T-cell (primary cell): ENCODE measurements around the gene HIP1. TPM values are rescaled to one million over a fixed set of nuclear protein-coding genes. Genes with fewer than 3 reads are reported as not detected.
"Not testable (repeated sequence)": the region's sequence is repeated elsewhere in the genome, so short reads cannot be mapped to it uniquely, and the experiment has no call there.

Experiments used
- ATAC-seq, 4 experiments: fragments of 200-7000 bp in 3 of 4; fragments of 150-1000 bp in 1 of 4; cut with Tn5 transposase; replicated peaks in 1 of 4; 1 replicate in 3 of 4; 2 replicates in 1 of 4; pipeline ENCODE4 v1.10.0; 2021; ENCODE audit warnings: moderate library complexity in 3 of 4, mild to moderate bottlenecking in 2 of 4, moderate number of reproducible peaks in 1 of 4
- CTCF ChIA-PET, 2 donors: fragments of 300-600 bp; sonication (Branson Sonifier 250); formaldehyde crosslinking; loops; one replicate each; lab custom pipeline; 2022; ENCODE audit warnings: antibody characterized with exemption in 2 of 2; lab: Charles Lee
- POLR2A ChIA-PET, 2 donors: fragments of 300-600 bp; sonication (Branson Sonifier 250); formaldehyde crosslinking; loops; one replicate each; lab custom pipeline; 2022; ENCODE audit warnings: antibody characterized with exemption in 2 of 2; lab: Charles Lee
- DNase-seq, 35 experiments: peaks; one replicate each; pipeline versions ENCODE4 v3.0.0 to v3.0.0-alpha.2; 2013 to 2023
- H3K27ac ChIP-seq: one replicate; pipeline ENCODE4 v1.5.1; 2013; ENCODE audit warnings: low read length
- H3K27me3 ChIP-seq, 2 experiments: replicated peaks in 1 of 2; 1 replicate in 1 of 2; 2 replicates in 1 of 2; pipeline versions ENCODE4 v1.6.1 to v1.7.0; 2013; ENCODE audit warnings: low read length in 1 of 2, mixed read lengths in 1 of 2; ENCODE audit not compliant: control insufficient read depth in 2 of 2, insufficient read depth in 2 of 2; ENCODE audit errors: extremely low read depth in 1 of 2
- H3K36me3 ChIP-seq, 2 donors: 1 replicate in 1 of 2; 2 replicates in 1 of 2; pipeline versions ENCODE4 v1.6.1 to v1.7.0; 2013; ENCODE audit warnings: low read length in 1 of 2; ENCODE audit not compliant: control insufficient read depth in 2 of 2, insufficient read depth in 1 of 2; ENCODE audit errors: extremely low read depth in 1 of 2
- H3K4me1 ChIP-seq, 2 experiments: 1 replicate in 1 of 2; 2 replicates in 1 of 2; pipeline versions ENCODE4 v1.6.1 to v1.7.0; 2013; ENCODE audit warnings: low read length in 2 of 2, mixed read lengths in 1 of 2; ENCODE audit not compliant: insufficient read depth in 2 of 2, control insufficient read depth in 1 of 2; ENCODE audit errors: extremely low read depth in 1 of 2
- H3K4me3 ChIP-seq, 2 donors: 1 replicate in 1 of 2; 2 replicates in 1 of 2; pipeline versions ENCODE4 v1.5.1 to v1.7.0; 2013; ENCODE audit warnings: mild to moderate bottlenecking in 2 of 2, low read length in 1 of 2, moderate library complexity in 1 of 2; ENCODE audit not compliant: control insufficient read depth in 1 of 2; ENCODE audit errors: extremely low read depth in 1 of 2
- H3K9me3 ChIP-seq: 2 replicates; pipeline ENCODE4 v1.7.0; 2013
- H3K27ac Mint-ChIP-seq, 2 donors: one replicate each; pipeline ENCODE4 v1.8.0; 2020 to 2021; ENCODE audit warnings: mild to moderate bottlenecking in 2 of 2, mixed read lengths in 2 of 2
- H3K27me3 Mint-ChIP-seq, 2 donors: one replicate each; pipeline ENCODE4 v1.8.0; 2021 to 2022; ENCODE audit warnings: mixed read lengths in 2 of 2
- H3K36me3 Mint-ChIP-seq: one replicate; pipeline ENCODE4 v1.8.0; 2021; ENCODE audit warnings: mixed read lengths
- H3K4me1 Mint-ChIP-seq, 3 donors: one replicate each; pipeline ENCODE4 v1.8.0; 2020 to 2022; ENCODE audit warnings: mixed read lengths in 3 of 3, mild to moderate bottlenecking in 1 of 3
- H3K4me3 Mint-ChIP-seq, 3 donors: one replicate each; pipeline ENCODE4 v1.8.0; 2020 to 2022; ENCODE audit warnings: mild to moderate bottlenecking in 3 of 3, mixed read lengths in 3 of 3, moderate library complexity in 3 of 3
- H3K9me3 Mint-ChIP-seq, 3 donors: one replicate each; pipeline ENCODE4 v1.8.0; 2020 to 2022; ENCODE audit warnings: mixed read lengths in 3 of 3
- WGBS: methylation state at CpG from one replicate; pipeline ENCODE4 v1.1.5; 2013; ENCODE audit warnings: missing lambda C conversion rate; ENCODE audit not compliant: insufficient coverage; 5-methylcytosine and 5-hydroxymethylcytosine counted together
- total RNA-seq, 35 experiments: library from RNA in 6 of 35; stranded (reverse) in 6 of 35; fragments of 120-200 nt in 1 of 35; gene quantifications; one replicate each; pipeline versions ENCODE4 v1.2.1 to v1.2.4 and lab custom pipeline; 2013 to 2026

HIP1 gene
- total RNA-seq (1 to 10 TPM; 3.2 to 8.4 (median 3.6) TPM), total RNA-seq (lab: John Stamatoyannopoulos, UW) (1.2 to 39.0 (median 7.3) reads per million in 29 experiments)
- total RNA-seq (2013) = 3.5 TPM

GRCh38 chr7:75738604-75738974 lies at the start of gene HIP1:
HIP1 (minus strand) TSS chr7:75738941; CDS start chr7:75738920, 21 bp downstream.
- H3K27me3 ChIP-seq = no peaks in the 10 kb centered on the region
- CTCF ChIA-PET = interaction anchor here in 1 of 2 donors (1.0 to 1.8 kb wide), 3 partner anchors 9 to 24 kb away, joined by 3 to 8 read pairs (median 4); no protein-coding TSS in a partner anchor

GRCh38 chr7:75788154-75788847 lies 49.6 kb upstream of the HIP1 start:
- H3K27me3 ChIP-seq = peaks cover 0 to 16% of the 10 kb centered on the region in 2 experiments
- H3K4me1 Mint-ChIP-seq, H3K36me3 Mint-ChIP-seq, H3K36me3 ChIP-seq, H3K4me3 ChIP-seq, H3K27ac ChIP-seq, POLR2A ChIA-PET, H3K27me3 Mint-ChIP-seq, H3K4me3 Mint-ChIP-seq, H3K9me3 ChIP-seq, ATAC-seq, H3K27ac Mint-ChIP-seq, CTCF ChIA-PET, H3K4me1 ChIP-seq, DNase-seq, H3K9me3 Mint-ChIP-seq: not testable (repeated sequence)
- WGBS = 77% methylated on average over 7 of the region's 14 CpGs

More at GRCh38 chr7:75738604-75738974, at the start of gene HIP1:
- POLR2A ChIA-PET = interaction anchor here in 1 of 2 donors (0.8 to 1.1 kb wide), 2 partner anchors 140 to 176 kb away, joined by 3 to 4 read pairs; partner anchors contain the start of gene RHBDD2
- Histone ChIP-seq H3K27ac (peak within 1 kb of the TSS; percentile 81), H3K36me3 (no peaks in the 10 kb centered on the region), H3K4me1 (peaks cover 0 to 20% of the 10 kb centered on the region in 2 experiments), H3K9me3 (no peaks in the 10 kb centered on the region), H3K4me3 (peak within 1 kb of the TSS; percentile 92 to 95)
- H3K9me3 Mint-ChIP-seq = no peaks in the 10 kb centered on the region
- H3K4me3 Mint-ChIP-seq = peak within 1 kb of the TSS; percentile 91 to 100 (median 96)
- peak in 3 of 35 experiments; percentile 3 to 7 (median 4) for DNase-seq
- H3K27ac Mint-ChIP-seq = peak within 1 kb of the TSS; percentile 95 to 98
- peaks cover 13 to 27% (median 26%) of the 10 kb centered on the region in 3 donors for H3K4me1 Mint-ChIP-seq
- peak in 2 of 4 experiments; percentile 0 to 4 for ATAC-seq
- H3K27me3 Mint-ChIP-seq = peaks cover 0 to 9% of the 10 kb centered on the region in 2 donors
- under 1% methylated on average over 26 of the region's 30 CpGs for WGBS
- peaks cover under 1% of the 10 kb centered on the region for H3K36me3 Mint-ChIP-seq

GRCh38 chr7:75783058-75783457 lies 44.3 kb upstream of the HIP1 start:
- not testable (repeated sequence) for H3K27me3 ChIP-seq, H3K27ac Mint-ChIP-seq, H3K4me3 ChIP-seq, H3K9me3 Mint-ChIP-seq, ATAC-seq, H3K4me3 Mint-ChIP-seq, H3K36me3 Mint-ChIP-seq, DNase-seq, H3K4me1 ChIP-seq, H3K9me3 ChIP-seq, H3K27ac ChIP-seq, H3K36me3 ChIP-seq, H3K4me1 Mint-ChIP-seq
- ChIA-PET CTCF (interaction anchor here (0.6 to 0.7 kb wide), 2 partner anchors 26 to 32 kb away, joined by 3 to 4 read pairs; no protein-coding TSS in a partner anchor), POLR2A (interaction anchor here in 1 of 2 donors (0.6 kb wide), 1 partner anchor 15 kb away, joined by 3 read pairs; no protein-coding TSS in a partner anchor)
- WGBS = no CpG with 5 or more reads among the region's 5 CpGs
- peaks cover 15 to 27% of the 10 kb centered on the region in 2 donors for H3K27me3 Mint-ChIP-seq

GRCh38 chr7:75780647-75781273 lies 42.0 kb upstream of the HIP1 start:
- H3K36me3 Mint-ChIP-seq = not testable (repeated sequence)

GRCh38 chr7:75779516-75779915 lies 40.8 kb upstream of the HIP1 start:
- H3K9me3 ChIP-seq, H3K4me3 ChIP-seq, H3K9me3 Mint-ChIP-seq, ATAC-seq, H3K27me3 ChIP-seq, H3K27ac ChIP-seq, H3K36me3 Mint-ChIP-seq, POLR2A ChIA-PET, CTCF ChIA-PET, H3K36me3 ChIP-seq, DNase-seq, H3K4me3 Mint-ChIP-seq: not testable (repeated sequence)
- 90% methylated on average over 11 of the region's 11 CpGs for WGBS
- peaks cover 15 to 27% of the 10 kb centered on the region in 2 donors for H3K27me3 Mint-ChIP-seq
- peak overlapping the region in 1 of 2 donors; percentile 4 for H3K27ac Mint-ChIP-seq
- H3K4me1 Mint-ChIP-seq = peaks cover 7 to 11% (median 9%) of the 10 kb centered on the region in 3 donors
- H3K4me1 ChIP-seq = peaks cover 0 to 17% of the 10 kb centered on the region in 2 experiments

More at GRCh38 chr7:75780647-75781273, 42.0 kb upstream of the HIP1 start:
- H3K27me3 Mint-ChIP-seq = peaks cover 15 to 27% of the 10 kb centered on the region in 2 donors
- ATAC-seq, POLR2A ChIA-PET, H3K9me3 ChIP-seq, DNase-seq, H3K4me3 ChIP-seq, H3K27ac Mint-ChIP-seq, H3K36me3 ChIP-seq, H3K9me3 Mint-ChIP-seq, CTCF ChIA-PET, H3K4me1 Mint-ChIP-seq, H3K27me3 ChIP-seq, H3K4me3 Mint-ChIP-seq, H3K27ac ChIP-seq: not testable (repeated sequence)
- peaks cover 0 to 12% of the 10 kb centered on the region in 2 experiments for H3K4me1 ChIP-seq
- WGBS = 81% methylated on average over 11 of the region's 14 CpGs

GRCh38 chr7:75779035-75779434 lies 40.3 kb upstream of the HIP1 start:
- Mint-ChIP-seq H3K4me1 (peaks cover 7 to 11% (median 9%) of the 10 kb centered on the region in 3 donors), H3K27me3 (peaks cover 15 to 26% of the 10 kb centered on the region in 2 donors)
- H3K27ac Mint-ChIP-seq, CTCF ChIA-PET, H3K4me3 ChIP-seq, H3K4me3 Mint-ChIP-seq, H3K9me3 Mint-ChIP-seq, ATAC-seq, H3K27me3 ChIP-seq, H3K27ac ChIP-seq, H3K9me3 ChIP-seq, DNase-seq, H3K36me3 ChIP-seq, H3K36me3 Mint-ChIP-seq: not testable (repeated sequence)
- POLR2A ChIA-PET = interaction anchor here in 1 of 2 donors (0.7 kb wide), 1 partner anchor 243 kb away, joined by 12 read pairs; no protein-coding TSS in a partner anchor
- 83% methylated on average over 7 of the region's 11 CpGs for WGBS
- H3K4me1 ChIP-seq = peaks cover 0 to 17% of the 10 kb centered on the region in 2 experiments
